NB4 (cell line): ENCODE data around the gene NELFCD.
"Not testable (repeated sequence)": the region's sequence is repeated elsewhere in the genome, so short reads cannot be mapped to it uniquely, and the experiment has no call there.

Experiments
- DNase-seq: peaks from one replicate; pipeline ENCODE4 v3.0.0; 2010; ENCODE audit warnings: low read depth
- H3K4me3 ChIP-seq: one replicate; pipeline ENCODE4 v1.5.1; 2011; ENCODE audit warnings: mild to moderate bottlenecking, low read depth, low read length, moderate library complexity
- MYC ChIP-seq: IDR thresholded peaks from 2 replicates; pipeline ENCODE4 v1.6.1; 2011; ENCODE audit warnings: low read depth, low read length
- POLR2A ChIP-seq: IDR thresholded peaks from 2 replicates; pipeline ENCODE4 v1.6.1; 2011; ENCODE audit warnings: mild to moderate bottlenecking; ENCODE audit not compliant: insufficient read length; ENCODE audit errors: extremely low read depth
- TF ChIP-seq, protein P1 (sequence below): IDR thresholded peaks from one replicate; pipeline ENCODE4 v1.5.1; 2012; ENCODE audit warnings: low read depth, low read length
- TF ChIP-seq, protein P2 (sequence below): IDR thresholded peaks from 2 replicates; pipeline ENCODE4 v1.6.1; 2011; ENCODE audit warnings: low read depth, low read length

Gene NELFCD

GRCh38 chr20:58982406-58983114 lies 1.5 kb downstream of the NELFCD start:
- DNase-seq: no peak
- peak overlapping the region; percentile 100 for H3K4me3 ChIP-seq

DNA sequence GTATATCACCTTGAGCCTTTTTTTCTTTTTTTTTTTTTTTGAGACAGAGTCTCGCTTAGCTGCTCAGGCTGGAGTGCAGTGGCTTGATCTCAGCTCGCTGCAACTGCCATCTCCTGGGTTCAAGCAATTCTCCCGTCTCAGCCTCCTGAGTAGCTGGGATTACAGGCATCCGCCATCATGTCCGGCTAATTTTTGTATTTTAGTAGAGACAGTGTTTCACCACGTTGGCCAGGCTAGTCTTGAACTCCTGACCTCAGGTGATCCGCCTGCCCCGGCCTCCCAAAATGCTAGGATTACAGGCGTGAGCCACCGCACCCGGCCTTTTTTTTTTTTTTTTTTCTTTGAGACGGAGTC lies 2.0 kb downstream of the NELFCD start:
- peak overlapping the region; percentile 100 for H3K4me3 ChIP-seq

More at GRCh38 chr20:58982406-58983114, 1.5 kb downstream of the NELFCD start:
- TF ChIP-seq, protein P1, sequence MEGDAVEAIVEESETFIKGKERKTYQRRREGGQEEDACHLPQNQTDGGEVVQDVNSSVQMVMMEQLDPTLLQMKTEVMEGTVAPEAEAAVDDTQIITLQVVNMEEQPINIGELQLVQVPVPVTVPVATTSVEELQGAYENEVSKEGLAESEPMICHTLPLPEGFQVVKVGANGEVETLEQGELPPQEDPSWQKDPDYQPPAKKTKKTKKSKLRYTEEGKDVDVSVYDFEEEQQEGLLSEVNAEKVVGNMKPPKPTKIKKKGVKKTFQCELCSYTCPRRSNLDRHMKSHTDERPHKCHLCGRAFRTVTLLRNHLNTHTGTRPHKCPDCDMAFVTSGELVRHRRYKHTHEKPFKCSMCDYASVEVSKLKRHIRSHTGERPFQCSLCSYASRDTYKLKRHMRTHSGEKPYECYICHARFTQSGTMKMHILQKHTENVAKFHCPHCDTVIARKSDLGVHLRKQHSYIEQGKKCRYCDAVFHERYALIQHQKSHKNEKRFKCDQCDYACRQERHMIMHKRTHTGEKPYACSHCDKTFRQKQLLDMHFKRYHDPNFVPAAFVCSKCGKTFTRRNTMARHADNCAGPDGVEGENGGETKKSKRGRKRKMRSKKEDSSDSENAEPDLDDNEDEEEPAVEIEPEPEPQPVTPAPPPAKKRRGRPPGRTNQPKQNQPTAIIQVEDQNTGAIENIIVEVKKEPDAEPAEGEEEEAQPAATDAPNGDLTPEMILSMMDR: no peak
- no peak for TF ChIP-seq MYC
- TF ChIP-seq POLR2A: no peak

GRCh38 chr20:58984691-58985090 lies 3.6 kb downstream of the NELFCD start:
- no peak for DNase-seq
- no peak for TF ChIP-seq POLR2A
- TF ChIP-seq, protein P2, sequence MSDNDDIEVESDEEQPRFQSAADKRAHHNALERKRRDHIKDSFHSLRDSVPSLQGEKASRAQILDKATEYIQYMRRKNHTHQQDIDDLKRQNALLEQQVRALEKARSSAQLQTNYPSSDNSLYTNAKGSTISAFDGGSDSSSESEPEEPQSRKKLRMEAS: no peak
- no peak overlapping the region for H3K4me3 ChIP-seq

More for the DNA sequence above, 2.0 kb downstream of the NELFCD start:
- DNase-seq: not testable (repeated sequence)

DNA sequence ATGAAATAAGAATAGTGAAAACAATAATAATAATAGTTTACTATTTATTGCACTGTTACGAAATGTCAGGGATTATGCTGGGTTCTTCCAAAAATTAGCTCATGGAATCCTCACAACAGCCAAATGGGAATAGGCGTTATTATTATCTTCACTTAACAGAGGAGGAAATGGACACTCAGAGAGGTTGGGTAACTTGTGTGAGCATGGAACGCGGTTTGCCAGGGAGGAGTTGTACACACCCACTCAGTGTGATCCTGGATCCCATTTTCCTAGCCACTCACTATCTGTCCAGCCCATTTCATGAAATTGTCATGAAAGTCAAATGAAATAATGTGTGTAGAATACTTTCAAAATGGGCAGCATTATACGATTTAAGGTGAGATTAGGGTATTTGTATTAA lies 4.6 kb downstream of the NELFCD start:
- no peak overlapping the region for H3K4me3 ChIP-seq
- DNase-seq: no peak
- no peak for TF ChIP-seq MYC
- TF ChIP-seq POLR2A: no peak
- TF ChIP-seq, protein P2: no peak
- TF ChIP-seq, protein P1: no peak

DNA sequence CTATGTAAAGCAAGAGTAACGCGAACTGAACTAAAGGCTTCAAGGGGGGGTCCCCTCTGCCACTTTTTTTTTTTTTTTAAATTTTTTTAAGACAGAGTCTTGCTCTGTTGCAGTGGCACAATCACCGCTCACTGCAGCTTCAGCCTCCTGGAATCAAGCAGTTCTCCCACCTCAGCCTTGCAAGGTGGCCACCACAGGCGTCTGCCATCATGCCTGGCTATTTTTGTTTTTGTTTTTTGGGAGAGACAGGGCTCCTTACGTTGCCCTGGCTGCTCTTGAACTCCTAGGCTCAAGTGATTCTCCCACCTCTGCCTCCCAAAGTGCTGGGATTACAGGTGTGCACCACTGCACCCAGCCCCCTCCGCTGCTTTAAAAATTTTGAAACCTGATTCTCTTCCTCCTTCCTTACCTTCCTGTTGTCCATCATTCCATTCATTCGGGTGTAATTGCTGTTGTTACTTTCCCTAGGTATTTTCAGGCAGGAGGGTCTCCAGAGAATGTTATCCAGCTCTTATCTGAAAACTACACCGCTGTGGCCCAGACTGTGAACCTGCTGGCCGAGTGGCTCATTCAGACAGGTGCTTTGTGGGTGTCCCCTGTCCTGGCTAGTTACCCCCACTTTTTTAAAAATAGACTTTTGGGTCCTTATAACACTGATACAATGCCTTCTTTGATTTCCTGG lies 5.4 kb downstream of the NELFCD start:
- no peak for DNase-seq
- H3K4me3 ChIP-seq: no peak overlapping the region
- TF ChIP-seq, protein P2: no peak
- TF ChIP-seq, protein P1: no peak
- TF ChIP-seq POLR2A: no peak

DNA sequence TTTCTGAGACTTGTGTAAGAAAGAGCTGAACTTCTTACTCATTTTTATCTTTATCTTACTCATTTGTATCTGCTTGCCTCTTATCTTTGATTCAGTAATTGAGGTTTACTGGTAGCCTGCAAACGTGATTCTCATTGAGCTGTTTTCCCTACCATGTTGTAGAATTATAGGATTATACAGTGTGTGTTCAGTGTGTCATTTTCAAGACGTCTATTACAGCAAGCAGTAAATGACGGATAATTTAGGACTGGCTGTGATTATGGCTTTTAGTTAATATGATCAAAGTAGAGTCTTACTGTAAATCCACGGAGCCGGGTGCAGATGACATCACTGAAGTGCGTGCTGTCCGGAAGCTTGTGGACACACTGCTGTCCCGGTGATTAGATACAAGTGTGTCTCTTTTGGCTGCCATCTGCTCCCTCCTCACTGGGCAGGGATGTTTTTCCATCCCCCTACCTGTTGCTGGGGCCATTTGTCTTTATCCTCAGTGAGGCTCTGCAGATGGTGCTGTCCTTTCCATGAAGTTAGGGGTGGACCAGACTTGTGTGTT lies 6.0 kb downstream of the NELFCD start:
- no peak for DNase-seq
- H3K4me3 ChIP-seq: no peak overlapping the region
- TF ChIP-seq, protein P2: no peak

GRCh38 chr20:58987790-58988564 lies 6.9 kb downstream of the NELFCD start:
- no peak for DNase-seq
- TF ChIP-seq, protein P1: no peak
- TF ChIP-seq, protein P2: no peak
- no peak for TF ChIP-seq POLR2A
- no peak overlapping the region for H3K4me3 ChIP-seq
